Astrocyte (in vitro differentiated cells and primary cell): ENCODE measurements around the gene POLD4. TPM values are rescaled to one million over a fixed set of nuclear protein-coding genes. Genes with fewer than 3 reads are reported as not detected.

ENCODE experiments used
- DNase-seq: peaks from one replicate; pipeline ENCODE4 v3.0.0-alpha.2; 2010; ENCODE audit warnings: low read depth
- FAIRE-seq: peaks from 2 replicates; lab custom pipeline; 2011; peaks lifted over from hg19 to GRCh38; lab: Jason Lieb, UNC
- H2AFZ ChIP-seq: 2 replicates; pipeline ENCODE4 v1.6.0; 2012; ENCODE audit warnings: low read depth, low read length, inconsistent platforms
- H3K27ac ChIP-seq: 2 replicates; pipeline ENCODE4 v1.5.1; 2011; ENCODE audit warnings: low read depth, low read length, inconsistent platforms
- H3K27me3 ChIP-seq: 2 replicates; pipeline ENCODE4 v1.6.0; 2011; ENCODE audit warnings: low read length, inconsistent platforms; ENCODE audit not compliant: insufficient read depth
- H3K36me3 ChIP-seq: 2 replicates; pipeline ENCODE4 v1.5.1; 2011; ENCODE audit warnings: low read length, inconsistent platforms; ENCODE audit not compliant: insufficient read depth
- H3K4me1 ChIP-seq: 2 replicates; pipeline ENCODE4 v1.5.1; 2011; ENCODE audit warnings: low read length, inconsistent platforms; ENCODE audit not compliant: insufficient read depth
- H3K4me2 ChIP-seq: 2 replicates; pipeline ENCODE4 v1.6.0; 2012; ENCODE audit warnings: low read length, inconsistent platforms
- H3K4me3 ChIP-seq: 2 replicates; pipeline ENCODE4 v1.5.1; 2011; ENCODE audit warnings: low read depth, mild to moderate bottlenecking, low read length, inconsistent platforms; ENCODE audit not compliant: insufficient read depth
- H3K79me2 ChIP-seq: 2 replicates; pipeline ENCODE4 v1.6.0; 2012; ENCODE audit warnings: mild to moderate bottlenecking, low read length, inconsistent platforms; ENCODE audit not compliant: insufficient read depth
- H3K9ac ChIP-seq: 2 replicates; pipeline ENCODE4 v1.6.0; 2012; ENCODE audit warnings: mild to moderate bottlenecking, low read length, inconsistent platforms
- H3K9me3 ChIP-seq: 2 replicates; pipeline ENCODE4 v1.5.1; 2012; ENCODE audit warnings: low read depth, mild to moderate bottlenecking, low read length, inconsistent platforms; ENCODE audit not compliant: insufficient read depth
- H4K20me1 ChIP-seq: 2 replicates; pipeline ENCODE4 v1.6.0; 2012; ENCODE audit warnings: low read length, inconsistent platforms; ENCODE audit not compliant: insufficient read depth
- H3K27ac Mint-ChIP-seq: one replicate; pipeline ENCODE4 v1.8.0; 2021; ENCODE audit warnings: mild to moderate bottlenecking, mixed read lengths; ENCODE audit not compliant: unreplicated experiment
- H3K27me3 Mint-ChIP-seq: one replicate; pipeline ENCODE4 v1.8.0; 2021; ENCODE audit warnings: low read depth, mixed read lengths; ENCODE audit not compliant: unreplicated experiment
- H3K36me3 Mint-ChIP-seq: one replicate; pipeline ENCODE4 v1.8.0; 2021; ENCODE audit warnings: low read depth, mixed read lengths; ENCODE audit not compliant: unreplicated experiment
- H3K4me1 Mint-ChIP-seq: one replicate; pipeline ENCODE4 v1.8.0; 2021; ENCODE audit warnings: low read depth, mixed read lengths; ENCODE audit not compliant: unreplicated experiment
- H3K4me3 Mint-ChIP-seq: one replicate; pipeline ENCODE4 v1.8.0; 2021; ENCODE audit warnings: mild to moderate bottlenecking, moderate library complexity, mixed read lengths; ENCODE audit not compliant: unreplicated experiment
- H3K9me3 Mint-ChIP-seq: one replicate; pipeline ENCODE4 v1.8.0; 2021; ENCODE audit warnings: mild to moderate bottlenecking, mixed read lengths; ENCODE audit not compliant: unreplicated experiment
- CTCF ChIP-seq: IDR thresholded peaks from 2 replicates; pipeline ENCODE4 v1.5.1; 2011; ENCODE audit warnings: low read depth, mild to moderate bottlenecking, inconsistent platforms, low read length, moderate library complexity; ENCODE audit not compliant: insufficient read depth
- EZH2 ChIP-seq: IDR thresholded peaks from 2 replicates; pipeline ENCODE4 v1.6.1; 2012; ENCODE audit warnings: mild to moderate bottlenecking, low read length, inconsistent platforms; ENCODE audit not compliant: insufficient read depth
- total RNA-seq: library from RNA; stranded (reverse); gene quantifications from 2 replicates; pipeline ENCODE4 v1.2.1, GENCODE V29; 2021

POLD4 gene
- total RNA-seq, 1 donor from 2014 or later, result 53.5 TPM

DNA sequence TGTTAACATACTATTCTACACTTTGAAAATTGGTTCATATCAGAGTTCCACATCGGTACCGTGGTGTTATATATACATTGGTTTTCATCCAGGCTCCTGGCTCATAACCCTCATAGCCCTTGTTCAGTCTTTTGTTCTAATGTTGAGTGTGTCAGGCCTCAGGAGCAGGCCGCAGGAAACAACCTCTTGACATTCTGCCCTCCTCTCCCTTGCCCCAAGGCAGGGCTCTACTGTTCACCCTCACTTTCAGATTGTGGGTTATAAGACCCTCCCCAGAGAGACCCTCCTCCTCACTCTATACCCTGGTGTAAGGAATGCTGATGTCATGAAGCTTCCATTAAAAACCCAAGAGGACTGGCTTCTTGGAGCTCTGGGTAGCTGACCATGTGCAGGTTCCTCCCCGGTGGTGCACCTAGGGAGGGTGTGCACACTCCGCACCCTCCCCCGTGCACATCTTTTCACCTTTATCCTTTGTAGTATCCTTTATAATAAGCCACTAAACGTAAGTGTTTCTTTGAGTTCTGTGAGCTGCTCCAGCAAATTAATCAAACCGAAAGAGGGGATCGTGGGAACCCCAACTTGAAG lies 37.9 kb downstream of the POLD4 start:
- H3K79me2 ChIP-seq, result no peaks in the 10 kb centered on the region
- H3K4me2 ChIP-seq, result no peak overlapping the region
- H3K4me1 ChIP-seq, result peaks cover 5% of the 10 kb centered on the region
- H3K27ac ChIP-seq, result no peak overlapping the region
- Mint-ChIP-seq H3K27me3 (peaks cover 4% of the 10 kb centered on the region), H3K36me3 (peaks cover 1% of the 10 kb centered on the region), H3K9me3 (no peaks in the 10 kb centered on the region), H3K4me3 (peak overlapping the region; percentile 34), H3K27ac (no peak overlapping the region), H3K4me1 (no peaks in the 10 kb centered on the region)
- H3K9me3 ChIP-seq, result no peaks in the 10 kb centered on the region
- no peaks in the 10 kb centered on the region for H4K20me1 ChIP-seq
- no peaks in the 10 kb centered on the region for H3K36me3 ChIP-seq
- no peak for DNase-seq
- no peak for FAIRE-seq
- TF ChIP-seq CTCF (no peak), EZH2 (no peak)
- no peak overlapping the region for H2AFZ ChIP-seq
- no peaks in the 10 kb centered on the region for H3K27me3 ChIP-seq
- no peak overlapping the region for H3K4me3 ChIP-seq
- H3K9ac ChIP-seq, result no peak overlapping the region

DNA sequence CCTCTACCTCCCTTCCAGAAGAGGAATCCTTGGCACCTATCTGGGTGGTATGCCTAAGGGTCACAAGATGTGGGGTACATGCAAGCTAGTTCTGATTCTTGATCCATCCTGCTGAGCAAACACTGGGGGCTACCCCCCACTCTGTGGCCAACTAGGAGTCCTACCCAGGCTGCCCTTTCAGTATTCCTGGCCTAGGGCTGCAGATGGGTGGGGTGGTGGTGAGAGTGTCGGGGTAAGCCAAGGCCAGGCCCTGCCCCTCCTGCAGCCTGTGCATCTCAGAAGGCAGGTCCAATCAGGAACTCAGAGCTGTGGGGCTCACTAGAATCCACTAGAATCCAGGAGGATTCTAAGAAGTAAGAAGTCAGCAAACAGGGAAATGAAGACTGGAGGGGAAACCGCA lies 39.1 kb downstream of the POLD4 start:
- no peak overlapping the region for H3K27ac Mint-ChIP-seq

More for the DNA sequence above, 39.1 kb downstream of the POLD4 start:
- Histone ChIP-seq H4K20me1 (no peaks in the 10 kb centered on the region), H3K4me3 (no peak overlapping the region), H3K4me1 (peaks cover 5% of the 10 kb centered on the region), H3K9ac (no peak overlapping the region), H3K27me3 (no peaks in the 10 kb centered on the region), H3K9me3 (no peaks in the 10 kb centered on the region), H3K79me2 (no peaks in the 10 kb centered on the region), H3K36me3 (no peaks in the 10 kb centered on the region), H3K4me2 (no peak overlapping the region), H2AFZ (no peak overlapping the region), H3K27ac (no peak overlapping the region)
- Mint-ChIP-seq H3K4me3 (no peak overlapping the region), H3K9me3 (no peaks in the 10 kb centered on the region), H3K36me3 (peaks cover 3% of the 10 kb centered on the region), H3K27me3 (peaks cover 3% of the 10 kb centered on the region), H3K4me1 (no peaks in the 10 kb centered on the region)
- TF ChIP-seq CTCF, result no peak
- TF ChIP-seq EZH2, result no peak
- DNase-seq (no peak), FAIRE-seq (no peak)
